Cardiac muscle cell (in vitro differentiated cells and primary cell): ENCODE data around the gene MED13. TPM values are rescaled to one million over a fixed set of nuclear protein-coding genes. Genes with fewer than 3 reads are reported as not detected.

Source experiments
- DNase-seq, 2 donors: peaks; one replicate each; pipeline versions ENCODE4 v3.0.0 to v3.0.0-alpha.2; 2010 to 2017; ENCODE audit warnings: low read depth in 1 of 2, low spot score in 1 of 2
- H3K27ac ChIP-seq: fragments of 200-600 bp; sonication (generic); 2 replicates; pipeline ENCODE4 v1.5.1; 2016
- H3K27me3 ChIP-seq: fragments of 200-600 bp; sonication (generic); 2 replicates; pipeline ENCODE4 v1.6.0; 2016; ENCODE audit warnings: control low read depth
- H3K36me3 ChIP-seq: fragments of 200-600 bp; sonication (generic); 2 replicates; pipeline ENCODE4 v1.5.1; 2016; ENCODE audit warnings: control low read depth
- H3K4me1 ChIP-seq: fragments of 200-600 bp; sonication (generic); 2 replicates; pipeline ENCODE4 v1.8.1; 2017; ENCODE audit warnings: low read depth, mild to moderate bottlenecking, mixed run types
- H3K4me3 ChIP-seq: fragments of 200-600 bp; sonication (generic); 2 replicates; pipeline ENCODE4 v1.5.1; 2016; ENCODE audit warnings: mild to moderate bottlenecking
- H3K9me3 ChIP-seq: fragments of 200-600 bp; sonication (generic); 2 replicates; pipeline ENCODE4 v1.5.1; 2017; ENCODE audit warnings: low read depth, mild to moderate bottlenecking, control low read depth
- CTCF ChIP-seq: IDR thresholded peaks from 2 replicates; pipeline ENCODE4 v1.5.1; 2012; ENCODE audit warnings: low read depth, mild to moderate bottlenecking, low read length
- polyA plus RNA-seq: library from polyadenylated mRNA; unstranded; fragments of >200 nt; fragmentation: Nextera tagmentation; extraction: Ambion mirVana; gene quantifications from 2 replicates; pipeline ENCODE4 v1.2.1, GENCODE V29; 2016
- total RNA-seq: library from RNA; depleted of rRNA; stranded (reverse); fragments of >200 nt; gene quantifications from 2 replicates; pipeline ENCODE4 v1.2.3, GENCODE V29; 2016

Gene MED13
- total and polyA plus RNA-seq, 2 experiments from 2014 or later: 3.3 to 26.9 TPM

- DNase-seq: no peak
- no peaks in the 10 kb centered on the region for H3K27me3 ChIP-seq
- H3K4me1 ChIP-seq: no peaks in the 10 kb centered on the region
- TF ChIP-seq CTCF: no peak
- no peak overlapping the region for H3K27ac ChIP-seq
- no peak overlapping the region for H3K4me3 ChIP-seq
- no peaks in the 10 kb centered on the region for H3K9me3 ChIP-seq
- peaks cover 77% of the 10 kb centered on the region for H3K36me3 ChIP-seq
These were observed 78.2 kb downstream of the MED13 start for GRCh38 chr17:61986898-61987297.

- TF ChIP-seq CTCF: no peak
- DNase-seq: peak in 1 of 2 donors; percentile 17
- no peak overlapping the region for H3K4me3 ChIP-seq
- no peaks in the 10 kb centered on the region for H3K9me3 ChIP-seq
- no peaks in the 10 kb centered on the region for H3K27me3 ChIP-seq
- H3K27ac ChIP-seq: no peak overlapping the region
- no peaks in the 10 kb centered on the region for H3K4me1 ChIP-seq
- H3K36me3 ChIP-seq: peaks cover 71% of the 10 kb centered on the region
These were observed 80.3 kb downstream of the MED13 start for GRCh38 chr17:61984821-61985220.

GRCh38 chr17:61981323-61981722 lies 83.8 kb downstream of the MED13 start:
- H3K9me3 ChIP-seq: no peaks in the 10 kb centered on the region
- TF ChIP-seq CTCF: no peak
- DNase-seq: peak in 1 of 2 donors; percentile 3
- H3K36me3 ChIP-seq: peaks cover 69% of the 10 kb centered on the region
- no peaks in the 10 kb centered on the region for H3K27me3 ChIP-seq
- no peaks in the 10 kb centered on the region for H3K4me1 ChIP-seq
- no peak overlapping the region for H3K27ac ChIP-seq
- no peak overlapping the region for H3K4me3 ChIP-seq

- Histone ChIP-seq H3K4me3 (no peak overlapping the region), H3K27me3 (no peaks in the 10 kb centered on the region), H3K27ac (no peak overlapping the region), H3K4me1 (no peaks in the 10 kb centered on the region), H3K9me3 (no peaks in the 10 kb centered on the region), H3K36me3 (peaks cover 61% of the 10 kb centered on the region)
- DNase-seq: no peak
- no peak for TF ChIP-seq CTCF
These were observed 84.5 kb downstream of the MED13 start for GRCh38 chr17:61980535-61980934.

GRCh38 chr17:61974115-61974514 lies 91.0 kb downstream of the MED13 start:
- no peak for TF ChIP-seq CTCF
- no peak for DNase-seq

GRCh38 chr17:61972311-61972710 lies 92.8 kb downstream of the MED13 start:
- TF ChIP-seq CTCF: no peak
- Histone ChIP-seq H3K27ac (no peak overlapping the region), H3K4me3 (no peak overlapping the region), H3K4me1 (no peaks in the 10 kb centered on the region), H3K36me3 (peaks cover 46% of the 10 kb centered on the region), H3K9me3 (no peaks in the 10 kb centered on the region), H3K27me3 (no peaks in the 10 kb centered on the region)
- no peak for DNase-seq

More at GRCh38 chr17:61974115-61974514, 91.0 kb downstream of the MED13 start:
- H3K27ac ChIP-seq: no peak overlapping the region
- no peak overlapping the region for H3K4me3 ChIP-seq
- no peaks in the 10 kb centered on the region for H3K27me3 ChIP-seq
- H3K36me3 ChIP-seq: peaks cover 48% of the 10 kb centered on the region
- H3K4me1 ChIP-seq: no peaks in the 10 kb centered on the region
- no peaks in the 10 kb centered on the region for H3K9me3 ChIP-seq
